Measurements from ENCODE around the gene TAOK2.

The TAOK2 gene

GRCh38 chr16:30027588-30028437 lies 54.1 kb downstream of the TAOK2 start:
- Histone ChIP-seq H3K27ac (peak overlapping the region; percentile 93), H3K27me3 (ENCODE audit: insufficient read depth, low read depth, severe bottlenecking) (no peaks in the 10 kb centered on the region), H3K9me3 (ENCODE audit: severe bottlenecking) (no peaks in the 10 kb centered on the region), H3K4me3 (ENCODE audit: low read depth, low read length) (peak overlapping the region; percentile 30), H3K36me3 (peaks cover 52% of the 10 kb centered on the region)
- peak; percentile 32; the same call in 1 of the 2 replicates for TF ChIP-seq CTCF (IDR thresholded peaks at IDR 0.05; ENCODE audit: low read depth, low read length)
- peak; percentile 99 for DNase-seq

- Histone ChIP-seq H3K4me3 (ENCODE audit: low read depth, low read length) (peak overlapping the region; percentile 93), H3K27me3 (ENCODE audit: insufficient read depth, low read depth, severe bottlenecking) (no peaks in the 10 kb centered on the region), H3K36me3 (peaks cover 49% of the 10 kb centered on the region), H3K9me3 (ENCODE audit: severe bottlenecking) (no peaks in the 10 kb centered on the region), H3K27ac (peak overlapping the region; percentile 93)
- no peak for TF ChIP-seq CTCF (IDR thresholded peaks at IDR 0.05; ENCODE audit: low read depth, low read length)
- no peak for DNase-seq
Measured at GRCh38 chr16:30028438-30029076, 54.9 kb downstream of the TAOK2 start.

- H3K9me3 ChIP-seq (ENCODE audit: severe bottlenecking), result no peaks in the 10 kb centered on the region
- no peak for TF ChIP-seq CTCF (IDR thresholded peaks at IDR 0.05; ENCODE audit: low read depth, low read length)
- peak overlapping the region; percentile 93 for H3K27ac ChIP-seq
- H3K27me3 ChIP-seq (ENCODE audit: insufficient read depth, low read depth, severe bottlenecking), result no peaks in the 10 kb centered on the region
- peaks cover 37% of the 10 kb centered on the region for H3K36me3 ChIP-seq
- no peak for DNase-seq
- H3K4me3 ChIP-seq (ENCODE audit: low read depth, low read length), result peak overlapping the region; percentile 93
Measured at GRCh38 chr16:30030011-30030685, 56.5 kb downstream of the TAOK2 start.

- H3K4me3 ChIP-seq (ENCODE audit: low read depth, low read length), result peak within 1 kb of the TSS; percentile 93
- TF ChIP-seq CTCF (IDR thresholded peaks at IDR 0.05; ENCODE audit: low read depth, low read length), result no peak
- H3K27me3 ChIP-seq (ENCODE audit: insufficient read depth, low read depth, severe bottlenecking), result no peaks in the 10 kb centered on the region
- no peaks in the 10 kb centered on the region for H3K9me3 ChIP-seq (ENCODE audit: severe bottlenecking)
- DNase-seq, result peak; percentile 88
- peak within 1 kb of the TSS; percentile 93 for H3K27ac ChIP-seq
- H3K36me3 ChIP-seq, result peaks cover 29% of the 10 kb centered on the region
Measured at GRCh38 chr16:30030841-30031413, 57.3 kb downstream of the TAOK2 start, which contains the start of gene TLCD3B. TSS of gene TLCD3B (minus strand) at chr16:30031271. CDS start at chr16:30030527, 744 bp downstream.

GRCh38 chr16:30031477-30031918 lies 57.8 kb downstream of the TAOK2 start:
- Histone ChIP-seq H3K36me3 (peaks cover 24% of the 10 kb centered on the region), H3K4me3 (ENCODE audit: low read depth, low read length) (peak overlapping the region; percentile 93), H3K9me3 (ENCODE audit: severe bottlenecking) (no peaks in the 10 kb centered on the region), H3K27me3 (ENCODE audit: insufficient read depth, low read depth, severe bottlenecking) (no peaks in the 10 kb centered on the region), H3K27ac (peak overlapping the region; percentile 93)
- DNase-seq, result no peak
- TF ChIP-seq CTCF (IDR thresholded peaks at IDR 0.05; ENCODE audit: low read depth, low read length), result no peak
